ENCODE measurements around the gene TTBK1.

DNA sequence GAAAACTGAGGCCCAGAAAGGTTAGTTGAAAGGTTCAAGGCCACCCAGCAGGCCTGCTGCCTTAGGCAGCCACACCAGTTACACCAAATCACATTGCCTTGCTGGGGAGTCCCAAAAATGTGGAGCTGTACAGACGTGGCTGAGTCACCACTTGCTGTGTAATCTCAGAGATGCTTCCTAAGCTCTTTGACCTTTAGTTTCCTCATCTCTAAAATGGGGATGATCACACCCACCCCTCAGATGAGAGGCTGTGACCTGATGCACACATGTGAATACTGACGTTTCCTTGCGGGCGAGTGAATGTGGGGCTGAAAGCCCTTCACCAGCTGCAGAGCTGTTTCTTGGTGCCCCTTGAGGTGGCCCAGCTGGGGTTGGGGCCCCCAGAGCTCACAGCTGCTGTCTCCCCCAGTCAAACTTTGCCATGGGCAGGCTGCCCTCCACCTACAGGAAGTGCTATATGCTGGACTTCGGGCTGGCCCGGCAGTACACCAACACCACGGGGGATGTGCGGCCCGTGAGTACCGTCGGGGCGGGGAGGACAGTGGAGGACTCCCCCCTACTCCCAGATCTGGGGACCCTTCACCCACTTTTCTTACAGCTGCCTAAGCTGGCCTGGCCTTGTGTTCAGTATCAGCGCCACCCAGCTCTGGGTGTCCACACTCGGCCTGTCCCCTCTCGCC, 11.0 kb downstream of the TTBK1 start:
- TF ChIP-seq POLR2AphosphoS5 (IDR thresholded peaks at IDR 0.05): no peak
- TF ChIP-seq CTCF (IDR thresholded peaks at IDR 0.05 in 8 of 11, conservative IDR thresholded peaks at IDR 0.05 in 3 of 11): no peak
- no peak for TF ChIP-seq POLR2A (IDR thresholded peaks at IDR 0.05)
